ENCODE measurements around the gene LRRC2.
"Not testable (repeated sequence)": the region's sequence is repeated elsewhere in the genome, so short reads cannot be mapped to it uniquely, and the experiment has no call there.

Gene LRRC2

GRCh38 chr3:46496746-46497555 lies 69.2 kb downstream of the LRRC2 start:
- peak; percentile 37 for DNase-seq

DNA sequence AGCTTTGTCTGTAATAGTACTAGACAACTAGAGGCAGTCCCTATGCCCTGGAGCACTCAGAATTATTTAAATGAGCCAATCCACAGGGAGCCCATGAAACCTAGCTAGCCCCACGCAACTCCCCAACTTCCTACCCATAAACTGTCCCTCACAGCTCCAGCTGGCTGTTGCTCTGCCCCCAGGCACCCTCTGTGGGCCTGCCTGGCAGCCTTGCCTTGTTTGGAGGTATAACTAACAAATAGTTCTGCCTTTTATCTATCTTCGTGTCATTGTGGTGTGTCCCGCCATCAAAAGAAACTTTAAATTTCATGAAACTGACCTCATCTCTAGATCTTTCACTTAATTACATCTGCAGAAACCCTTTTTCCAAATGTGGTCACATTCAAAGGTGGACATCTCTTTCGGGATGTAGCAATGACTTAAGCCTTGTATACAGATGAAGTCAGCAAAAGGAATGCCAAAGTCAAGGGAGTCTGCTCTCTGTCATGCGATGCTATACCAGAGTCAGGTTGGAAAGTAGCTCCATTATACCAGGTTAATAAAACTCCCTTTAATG lies 70.1 kb downstream of the LRRC2 start:
- DNase-seq: peak; percentile 89

GRCh38 chr3:46494491-46494890 lies 71.6 kb downstream of the LRRC2 start:
- not testable (repeated sequence) for DNase-seq

- no peak for DNase-seq
Observed at GRCh38 chr3:46492890-46493547, 73.1 kb downstream of the LRRC2 start.

DNA sequence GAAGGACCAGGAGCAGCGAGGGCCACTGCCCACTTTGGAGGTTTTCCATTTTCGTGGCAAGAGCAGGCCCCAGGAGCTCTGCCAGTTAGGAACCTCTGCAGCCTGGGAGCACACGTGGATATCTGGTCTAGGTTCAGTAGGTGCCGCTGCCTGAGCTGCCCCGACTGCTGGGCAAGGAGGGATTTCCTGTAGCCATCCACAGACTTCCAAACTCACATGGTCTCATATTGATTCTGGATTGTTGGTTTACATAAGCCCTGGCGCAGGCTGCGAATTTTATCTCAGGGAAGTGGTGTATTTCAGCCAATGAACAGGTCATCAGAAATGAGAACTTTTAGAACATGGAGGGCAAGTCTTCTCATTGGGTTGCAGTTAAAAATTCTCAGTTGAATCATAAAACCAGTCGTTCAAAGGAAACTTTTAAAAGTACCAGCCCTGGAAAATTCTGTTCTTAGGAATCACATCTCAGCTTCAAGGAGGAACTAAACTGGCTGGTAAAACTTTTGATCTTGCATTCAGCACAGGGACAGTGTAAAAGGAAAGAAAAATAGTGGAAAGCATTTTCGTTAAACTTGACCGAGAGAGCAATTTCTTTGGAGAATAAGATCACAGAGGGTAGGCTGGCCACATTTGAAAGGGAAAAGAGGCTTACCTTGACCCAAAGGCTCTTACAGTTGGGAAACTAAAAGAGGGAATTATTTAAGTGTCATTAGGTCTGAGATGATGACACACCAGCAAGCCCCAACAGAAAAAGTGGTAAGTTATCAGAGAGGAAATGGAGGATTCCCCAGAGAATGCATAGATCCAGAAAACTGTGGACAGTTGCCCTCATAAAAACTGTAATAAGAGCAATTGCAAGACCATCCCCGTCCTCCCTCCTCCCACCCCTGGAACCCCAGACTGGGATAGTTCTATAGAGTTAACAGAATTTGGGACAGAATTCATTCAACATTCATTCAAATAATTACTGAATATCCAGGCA lies 74.7 kb downstream of the LRRC2 start:
- peak; percentile 50 for DNase-seq

DNA sequence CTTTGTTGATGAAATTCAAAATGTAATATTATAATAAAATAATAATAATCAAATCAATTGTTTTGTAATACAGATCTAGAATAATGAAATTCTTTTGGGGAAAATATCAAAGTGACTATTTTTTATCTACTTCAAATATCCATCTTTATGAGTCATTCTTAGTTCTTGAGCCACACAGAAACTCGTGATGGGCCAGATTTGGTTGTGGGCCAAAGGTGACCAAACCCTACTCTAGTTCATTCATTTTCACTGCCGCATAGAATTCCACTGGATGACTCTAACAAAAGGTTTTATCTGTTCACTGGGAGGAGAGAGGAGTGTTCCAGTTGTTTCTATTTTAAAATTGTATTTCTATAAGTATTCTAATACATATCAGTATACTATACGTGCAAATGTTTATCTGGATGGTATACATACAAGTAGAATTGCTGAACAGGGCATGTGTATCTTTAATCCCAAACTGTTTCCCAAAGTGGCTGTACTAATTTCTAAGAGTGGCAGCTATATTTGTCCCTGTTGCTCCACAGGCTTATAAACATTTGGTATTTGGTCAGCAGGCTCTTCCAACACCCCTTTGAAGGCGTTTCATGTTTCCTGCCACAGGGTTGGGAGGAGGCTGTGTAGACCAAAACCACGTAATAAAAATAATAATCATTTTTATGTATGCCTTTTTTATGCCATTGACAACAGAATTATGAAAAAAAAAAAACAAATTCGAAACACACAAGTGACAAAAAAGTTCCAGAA lies 75.6 kb downstream of the LRRC2 start:
- no peak for DNase-seq

- peak; percentile 55 for DNase-seq
Observed at GRCh38 chr3:46489875-46490274, 76.2 kb downstream of the LRRC2 start.

GRCh38 chr3:46489381-46489780 lies 76.7 kb downstream of the LRRC2 start:
- DNase-seq: no peak

DNA sequence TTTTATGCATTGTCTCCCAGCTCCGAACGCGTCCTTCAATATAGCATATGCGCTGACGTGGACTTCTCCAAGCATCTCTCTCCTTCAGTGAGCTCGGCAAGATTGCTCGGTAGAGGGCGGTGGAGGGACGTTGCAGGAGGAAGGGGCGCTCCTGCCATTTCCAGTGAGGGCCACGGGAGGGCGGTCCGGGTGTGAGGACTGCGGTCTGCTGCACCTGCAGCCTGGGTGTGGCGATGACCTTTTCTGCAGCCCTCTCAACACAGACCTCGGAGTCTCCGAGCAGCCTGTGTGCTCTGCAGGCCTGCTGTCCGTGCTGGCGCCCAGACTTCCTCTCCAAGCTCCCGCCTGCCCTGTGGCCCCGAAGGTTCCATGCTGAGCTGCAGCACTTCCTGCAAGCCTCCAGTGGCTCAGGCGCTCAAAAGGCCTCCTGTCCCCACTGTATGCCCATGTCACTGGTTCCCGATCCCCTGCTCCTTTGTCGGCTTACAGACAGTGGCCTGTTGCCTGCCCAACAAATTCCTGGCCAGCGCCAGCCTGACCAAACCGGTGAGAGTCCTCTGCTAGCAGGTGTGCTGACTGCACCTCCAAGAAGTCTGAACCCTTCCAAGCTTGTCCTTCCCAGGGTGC lies 77.3 kb downstream of the LRRC2 start:
- DNase-seq: peak; percentile 86

DNA sequence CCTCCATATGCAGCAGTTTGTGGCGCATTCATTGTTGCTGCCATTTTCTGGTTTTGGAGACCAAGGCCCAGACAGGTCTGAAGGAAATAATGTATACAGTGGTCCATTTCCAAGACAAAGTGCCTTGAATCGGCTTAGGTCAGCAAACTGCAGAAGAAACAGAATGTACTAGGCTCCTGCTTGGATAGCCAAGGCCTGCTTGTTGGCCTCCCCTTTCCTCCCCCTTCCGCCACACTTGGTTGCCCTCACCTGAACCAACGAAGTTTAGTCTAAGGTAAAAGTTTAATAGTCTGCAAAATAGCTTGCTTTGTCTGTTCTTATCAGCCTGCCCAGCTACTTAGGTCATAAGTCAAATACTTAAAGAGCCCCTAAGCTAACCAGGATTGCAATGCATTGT lies 80.3 kb downstream of the LRRC2 start:
- no peak for DNase-seq

GRCh38 chr3:46484911-46485778 lies 81.0 kb downstream of the LRRC2 start:
- DNase-seq: no peak

- DNase-seq: no peak
Observed at GRCh38 chr3:46484388-46484787, 81.7 kb downstream of the LRRC2 start.

GRCh38 chr3:46483825-46484224 lies 82.3 kb downstream of the LRRC2 start:
- no peak for DNase-seq

DNA sequence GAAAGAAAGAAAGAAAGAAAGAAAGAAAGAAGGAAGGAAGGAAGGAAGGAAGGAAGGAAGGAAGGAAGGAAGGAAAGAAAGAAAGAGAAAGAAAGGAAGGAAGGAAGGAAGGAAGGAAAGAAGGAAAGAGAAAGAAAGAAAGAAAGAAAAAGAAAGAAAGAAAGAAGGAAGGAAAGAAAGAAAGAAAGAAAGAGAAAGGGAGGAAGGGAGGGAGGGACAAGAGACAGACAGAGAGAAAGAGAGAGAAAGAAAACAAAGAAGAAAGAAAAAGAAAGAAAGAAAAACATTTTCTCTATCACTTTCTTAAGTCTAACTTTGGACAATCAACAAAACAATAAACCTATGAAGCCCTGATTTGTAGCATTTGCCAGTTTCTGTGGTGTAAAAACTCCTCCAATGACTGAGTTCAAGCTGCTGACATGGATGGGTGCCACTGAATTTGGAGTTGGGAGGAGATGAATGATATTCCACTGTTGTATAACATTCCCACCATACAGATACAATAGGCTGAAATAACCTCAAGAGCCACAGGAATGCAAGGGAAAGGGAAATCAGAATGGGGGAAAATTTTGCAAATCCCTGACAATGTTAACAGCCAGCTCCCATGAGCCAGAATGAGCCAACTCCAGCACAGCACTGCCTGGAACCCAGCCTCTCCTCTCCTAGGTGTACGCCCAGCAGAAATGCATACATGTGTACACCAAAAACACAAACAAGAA lies 83.3 kb downstream of the LRRC2 start:
- peak; percentile 89 for DNase-seq

DNA sequence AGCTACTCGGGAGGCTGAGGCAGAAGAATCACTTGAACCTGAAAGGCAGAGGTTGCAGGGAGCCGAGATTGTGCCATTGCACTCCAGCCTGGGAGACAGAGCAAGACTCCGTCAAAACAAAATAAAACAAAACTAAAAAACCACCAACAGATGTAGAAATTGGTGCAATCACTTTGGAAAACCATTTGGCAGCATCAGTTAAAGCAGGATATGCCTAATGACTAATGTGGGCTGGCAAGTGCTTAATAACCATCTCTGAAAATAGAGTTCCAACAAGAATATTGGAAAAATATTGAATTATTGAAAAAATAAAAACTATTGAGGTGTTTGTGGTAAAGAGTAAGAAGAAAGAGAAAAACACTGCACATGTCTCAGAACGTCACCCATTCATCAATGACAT lies 84.5 kb downstream of the LRRC2 start:
- DNase-seq: no peak

GRCh38 chr3:46480491-46481195 lies 85.5 kb downstream of the LRRC2 start:
- DNase-seq: no peak

DNA sequence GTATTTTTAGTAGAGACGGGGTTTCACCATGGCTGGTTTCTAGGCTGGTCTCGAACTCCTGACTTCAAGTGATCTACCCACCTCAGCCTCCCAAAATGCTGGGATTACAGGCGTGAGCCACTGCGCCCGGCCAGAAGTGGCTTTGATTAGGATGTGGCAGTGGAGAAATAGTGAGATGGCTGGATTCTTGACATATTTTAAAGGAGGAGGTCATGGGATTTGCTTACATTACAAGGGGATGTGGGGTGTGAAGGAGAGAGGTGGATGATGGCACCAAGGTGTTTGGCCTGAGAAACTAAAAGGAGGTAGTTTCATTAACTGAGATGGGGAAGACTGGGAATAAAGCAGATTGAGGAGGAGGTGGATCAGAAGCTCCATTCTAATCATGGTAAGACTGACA lies 86.4 kb downstream of the LRRC2 start:
- DNase-seq: peak; percentile 36

DNA sequence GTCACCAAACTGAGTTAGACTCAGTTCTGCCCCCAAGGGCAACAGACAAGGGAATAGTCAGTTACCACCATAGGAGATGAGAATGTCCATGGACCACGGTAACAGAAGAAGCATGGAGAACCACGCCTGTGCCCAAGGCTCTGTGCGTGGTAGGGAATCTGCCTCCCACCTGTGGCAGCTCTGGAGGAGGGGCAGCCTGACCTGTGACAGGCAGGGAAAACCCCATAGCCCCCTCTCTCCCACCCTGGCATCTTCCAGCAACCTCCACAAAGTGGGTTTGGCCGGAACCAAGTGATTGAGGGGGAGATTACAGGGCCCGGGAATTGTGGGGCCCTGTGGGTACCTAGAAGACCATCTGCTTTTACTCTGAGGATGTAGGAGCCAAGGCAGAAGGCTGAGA lies 87.1 kb downstream of the LRRC2 start:
- no peak for DNase-seq

DNA sequence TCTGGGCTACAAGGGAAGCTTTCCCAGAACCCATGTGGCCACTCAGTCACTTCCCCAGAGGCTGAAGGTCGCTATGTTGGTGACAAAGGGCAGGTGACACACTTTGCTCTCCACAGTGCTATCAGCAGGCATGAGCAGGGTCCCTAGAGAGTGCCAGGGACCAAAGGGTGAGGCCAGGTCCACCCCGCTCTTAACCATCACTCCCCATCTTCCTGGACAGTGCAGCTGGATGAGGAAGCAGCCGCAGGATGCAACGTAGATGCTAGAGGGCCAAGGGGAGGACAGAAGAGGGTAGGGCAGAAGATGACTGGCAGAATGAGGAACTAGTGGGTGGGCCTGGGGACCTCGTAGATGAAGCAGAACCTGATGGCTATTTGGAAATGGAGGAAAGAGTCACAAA lies 87.8 kb downstream of the LRRC2 start:
- DNase-seq: no peak

Data from fibroblast of skin of back (primary cell).